ENCODE data around the gene COL6A2.

The COL6A2 gene

DNA sequence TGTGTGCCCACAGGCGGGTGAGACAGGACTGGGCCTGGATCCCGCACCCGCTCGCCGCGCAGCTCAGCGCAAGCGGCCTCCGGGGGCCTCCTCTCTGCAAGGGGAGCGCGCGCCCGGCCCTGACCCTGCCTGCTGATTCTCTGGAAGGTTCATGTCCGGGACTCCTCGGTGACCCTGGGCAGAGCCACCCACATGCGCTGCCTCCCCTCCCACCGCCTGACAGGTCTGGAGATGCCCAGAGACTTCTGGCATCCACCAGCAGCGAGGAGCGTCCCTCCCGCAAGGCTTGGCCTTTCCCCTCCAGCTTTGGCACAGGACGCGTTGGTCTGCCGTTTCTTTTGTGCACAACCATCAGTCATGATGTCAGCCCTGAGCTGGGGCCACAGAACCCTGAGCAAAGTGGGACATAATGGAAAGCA is 42.0 kb upstream of the COL6A2 start:
- Histone ChIP-seq H3K79me2 (ENCODE audit: control insufficient read depth, low read length) (no peaks in the 10 kb centered on the region), H4K20me1 (ENCODE audit: control insufficient read depth, insufficient read depth, low read depth, low read length) (no peaks in the 10 kb centered on the region), H3F3A (ENCODE audit: control insufficient read depth, insufficient read depth) (no peaks in the 10 kb centered on the region), H3K9me2 (replicated peaks; ENCODE audit: control insufficient read depth, low read length) (no peaks in the 10 kb centered on the region), H3K4me2 (ENCODE audit: low read length) (no peak overlapping the region), H3K36me3 (ENCODE audit: control insufficient read depth, low read length) (no peaks in the 10 kb centered on the region), H3K9me3 (ENCODE audit: control insufficient read depth, insufficient read depth, low read length) (peaks cover 58% of the 10 kb centered on the region), H3K27ac (ENCODE audit: low read depth, low read length) (no peak overlapping the region), H3K4me3 (ENCODE audit: low read length) (no peak overlapping the region), H3K27me3 (ENCODE audit: control insufficient read depth, low read length) (no peaks in the 10 kb centered on the region), H3K4me1 (ENCODE audit: control insufficient read depth, low read length) (no peaks in the 10 kb centered on the region)
- no peak for TF ChIP-seq EZH2phosphoT487 (IDR thresholded peaks at IDR 0.05; ENCODE audit: borderline replicate concordance, low read length)

DNA sequence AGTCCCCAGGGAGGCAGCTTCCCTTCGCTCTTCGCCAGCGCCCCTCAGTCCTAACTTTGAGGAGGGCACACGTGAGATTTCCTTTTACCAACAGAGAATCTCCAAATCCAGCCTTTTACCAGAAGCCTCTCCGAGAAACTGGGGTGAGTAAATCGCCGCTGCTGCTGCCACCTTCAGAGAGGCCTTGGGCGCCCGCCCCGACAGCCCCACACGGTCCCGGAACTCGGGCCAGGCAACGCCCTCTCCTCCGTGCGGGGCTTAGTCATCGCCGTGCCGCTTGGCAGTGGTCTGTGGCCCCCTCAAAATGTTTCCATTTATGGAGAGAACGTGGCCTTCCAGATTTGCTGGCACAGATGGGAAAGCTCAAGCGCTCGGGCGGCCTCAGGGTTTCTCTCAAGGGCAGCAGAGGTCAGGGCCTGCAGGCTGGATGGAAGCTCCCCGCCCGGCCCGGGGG is 41.4 kb upstream of the COL6A2 start:
- Histone ChIP-seq H3K27ac (ENCODE audit: low read depth, low read length) (no peak overlapping the region), H3K9me2 (replicated peaks; ENCODE audit: control insufficient read depth, low read length) (no peaks in the 10 kb centered on the region), H3K4me1 (ENCODE audit: control insufficient read depth, low read length) (no peaks in the 10 kb centered on the region), H3K27me3 (ENCODE audit: control insufficient read depth, low read length) (no peaks in the 10 kb centered on the region), H3K4me2 (ENCODE audit: low read length) (no peak overlapping the region), H3K79me2 (ENCODE audit: control insufficient read depth, low read length) (no peaks in the 10 kb centered on the region), H3K36me3 (ENCODE audit: control insufficient read depth, low read length) (no peaks in the 10 kb centered on the region), H3F3A (ENCODE audit: control insufficient read depth, insufficient read depth) (no peaks in the 10 kb centered on the region), H4K20me1 (ENCODE audit: control insufficient read depth, insufficient read depth, low read depth, low read length) (no peaks in the 10 kb centered on the region), H3K4me3 (ENCODE audit: low read length) (no peak overlapping the region), H3K9me3 (ENCODE audit: control insufficient read depth, insufficient read depth, low read length) (peaks cover 59% of the 10 kb centered on the region)
- TF ChIP-seq, protein P1, sequence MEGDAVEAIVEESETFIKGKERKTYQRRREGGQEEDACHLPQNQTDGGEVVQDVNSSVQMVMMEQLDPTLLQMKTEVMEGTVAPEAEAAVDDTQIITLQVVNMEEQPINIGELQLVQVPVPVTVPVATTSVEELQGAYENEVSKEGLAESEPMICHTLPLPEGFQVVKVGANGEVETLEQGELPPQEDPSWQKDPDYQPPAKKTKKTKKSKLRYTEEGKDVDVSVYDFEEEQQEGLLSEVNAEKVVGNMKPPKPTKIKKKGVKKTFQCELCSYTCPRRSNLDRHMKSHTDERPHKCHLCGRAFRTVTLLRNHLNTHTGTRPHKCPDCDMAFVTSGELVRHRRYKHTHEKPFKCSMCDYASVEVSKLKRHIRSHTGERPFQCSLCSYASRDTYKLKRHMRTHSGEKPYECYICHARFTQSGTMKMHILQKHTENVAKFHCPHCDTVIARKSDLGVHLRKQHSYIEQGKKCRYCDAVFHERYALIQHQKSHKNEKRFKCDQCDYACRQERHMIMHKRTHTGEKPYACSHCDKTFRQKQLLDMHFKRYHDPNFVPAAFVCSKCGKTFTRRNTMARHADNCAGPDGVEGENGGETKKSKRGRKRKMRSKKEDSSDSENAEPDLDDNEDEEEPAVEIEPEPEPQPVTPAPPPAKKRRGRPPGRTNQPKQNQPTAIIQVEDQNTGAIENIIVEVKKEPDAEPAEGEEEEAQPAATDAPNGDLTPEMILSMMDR (IDR thresholded peaks at IDR 0.05; ENCODE audit: low read depth, low read length, poor library complexity, severe bottlenecking): no peak
- TF ChIP-seq EZH2phosphoT487 (IDR thresholded peaks at IDR 0.05; ENCODE audit: borderline replicate concordance, low read length): no peak

DNA sequence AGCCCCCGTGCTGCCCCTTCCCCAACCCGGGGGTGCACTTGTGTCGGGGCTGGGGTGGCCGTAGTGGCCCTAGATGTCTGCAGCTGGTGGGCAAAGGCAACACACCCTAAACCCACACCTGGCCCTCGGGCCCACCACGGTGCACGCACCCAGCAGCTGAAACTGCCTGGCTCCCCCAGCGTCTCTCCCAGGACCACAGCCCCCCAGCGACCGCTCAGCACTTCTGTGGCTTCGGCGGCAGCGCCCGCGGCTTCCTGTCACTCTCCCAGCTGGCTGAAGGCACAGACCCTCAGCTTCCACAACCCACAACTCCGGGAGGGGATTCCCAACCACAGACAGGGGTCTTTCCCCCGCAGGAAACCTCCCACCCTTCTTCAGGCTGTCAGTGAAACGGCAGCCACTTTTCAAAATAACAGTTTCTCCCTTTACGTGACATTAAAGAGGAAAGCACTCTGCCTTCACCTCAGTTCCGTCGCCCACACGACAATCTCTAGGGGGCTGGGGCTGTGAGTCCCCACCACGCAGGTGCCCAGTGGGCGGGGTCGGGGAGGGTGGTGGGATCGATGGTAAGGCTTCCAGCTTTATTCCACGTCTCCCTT is 40.7 kb upstream of the COL6A2 start:
- Histone ChIP-seq H3K27me3 (ENCODE audit: control insufficient read depth, low read length) (no peaks in the 10 kb centered on the region), H3F3A (ENCODE audit: control insufficient read depth, insufficient read depth) (no peaks in the 10 kb centered on the region), H3K4me3 (ENCODE audit: low read length) (no peak overlapping the region), H3K4me2 (ENCODE audit: low read length) (no peak overlapping the region), H3K9me2 (replicated peaks; ENCODE audit: control insufficient read depth, low read length) (no peaks in the 10 kb centered on the region), H3K9me3 (ENCODE audit: control insufficient read depth, insufficient read depth, low read length) (peaks cover 63% of the 10 kb centered on the region), H3K79me2 (ENCODE audit: control insufficient read depth, low read length) (no peaks in the 10 kb centered on the region), H3K36me3 (ENCODE audit: control insufficient read depth, low read length) (no peaks in the 10 kb centered on the region), H4K20me1 (ENCODE audit: control insufficient read depth, insufficient read depth, low read depth, low read length) (no peaks in the 10 kb centered on the region), H3K4me1 (ENCODE audit: control insufficient read depth, low read length) (no peaks in the 10 kb centered on the region), H3K27ac (ENCODE audit: low read depth, low read length) (no peak overlapping the region)
- TF ChIP-seq, protein P1 (IDR thresholded peaks at IDR 0.05; ENCODE audit: low read depth, low read length, poor library complexity, severe bottlenecking): no peak

DNA sequence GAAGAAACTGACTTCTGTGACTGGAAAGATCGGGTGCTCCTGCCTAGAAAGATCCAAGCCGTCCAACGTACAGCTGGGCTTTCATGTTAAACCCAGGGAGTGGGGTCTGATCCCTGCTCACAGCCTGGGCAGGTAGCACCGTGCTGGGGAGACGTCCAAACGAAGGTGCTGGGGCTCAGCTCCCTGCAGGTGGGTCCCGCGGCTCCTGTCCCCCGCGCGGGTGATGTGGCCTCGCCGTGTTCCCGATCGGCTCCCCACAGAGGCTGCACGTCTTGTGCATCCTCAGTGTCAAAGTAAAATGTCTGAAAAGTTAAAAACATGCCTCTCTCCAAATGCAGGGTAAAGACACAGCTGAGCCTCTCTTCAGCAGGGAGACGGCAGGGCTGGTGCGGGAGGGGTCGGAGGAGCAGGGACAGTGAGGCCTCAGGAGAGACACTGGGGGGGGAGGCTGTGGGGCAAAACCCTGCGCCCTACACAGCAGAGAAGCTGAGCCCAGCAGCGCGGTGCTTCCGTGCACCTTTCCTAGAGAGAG is 40.1 kb upstream of the COL6A2 start:
- Histone ChIP-seq H3K36me3 (ENCODE audit: control insufficient read depth, low read length) (no peaks in the 10 kb centered on the region), H3K4me1 (ENCODE audit: control insufficient read depth, low read length) (no peaks in the 10 kb centered on the region), H3K27ac (ENCODE audit: low read depth, low read length) (no peak overlapping the region), H3F3A (ENCODE audit: control insufficient read depth, insufficient read depth) (no peaks in the 10 kb centered on the region), H3K4me2 (ENCODE audit: low read length) (no peak overlapping the region), H4K20me1 (ENCODE audit: control insufficient read depth, insufficient read depth, low read depth, low read length) (no peaks in the 10 kb centered on the region), H3K9me2 (replicated peaks; ENCODE audit: control insufficient read depth, low read length) (no peaks in the 10 kb centered on the region), H3K9me3 (ENCODE audit: control insufficient read depth, insufficient read depth, low read length) (peaks cover 69% of the 10 kb centered on the region), H3K79me2 (ENCODE audit: control insufficient read depth, low read length) (no peaks in the 10 kb centered on the region), H3K4me3 (ENCODE audit: low read length) (no peak overlapping the region), H3K27me3 (ENCODE audit: control insufficient read depth, low read length) (no peaks in the 10 kb centered on the region)
- TF ChIP-seq, protein P1 (IDR thresholded peaks at IDR 0.05; ENCODE audit: low read depth, low read length, poor library complexity, severe bottlenecking): no peak
- no peak for TF ChIP-seq EZH2phosphoT487 (IDR thresholded peaks at IDR 0.05; ENCODE audit: borderline replicate concordance, low read length)

Data from DOHH2 (cell line).